HG03095 (cell line): ENCODE measurements around the gene CEACAM16.
"Not testable (repeated sequence)": the region's sequence is repeated elsewhere in the genome, so short reads cannot be mapped to it uniquely, and the experiment has no call there.

Experiments
- ATAC-seq: cut with Tn5 transposase; IDR thresholded peaks from one replicate; pipeline ENCODE4 v1.9.1; 2021; ENCODE audit warnings: moderate library complexity; ENCODE audit not compliant: unreplicated experiment

The CEACAM16 gene

GRCh38 chr19:44677019-44677811 is 21.7 kb upstream of the CEACAM16 start:
- ATAC-seq = no peak

- ATAC-seq = no peak
Measured at GRCh38 chr19:44680536-44680935, 18.4 kb upstream of the CEACAM16 start.

- no peak for ATAC-seq
Measured at GRCh38 chr19:44681992-44682790, 16.8 kb upstream of the CEACAM16 start.

- ATAC-seq = no peak
Measured at GRCh38 chr19:44682807-44683206, 16.1 kb upstream of the CEACAM16 start.

- ATAC-seq = no peak
Measured at GRCh38 chr19:44683434-44684210, 15.3 kb upstream of the CEACAM16 start.

GRCh38 chr19:44684396-44684795 is 14.6 kb upstream of the CEACAM16 start:
- not testable (repeated sequence) for ATAC-seq

- ATAC-seq = no peak
Measured at GRCh38 chr19:44684892-44685863, 13.8 kb upstream of the CEACAM16 start.

GRCh38 chr19:44685877-44686276 is 13.1 kb upstream of the CEACAM16 start:
- ATAC-seq = no peak

- ATAC-seq = no peak
Measured at GRCh38 chr19:44686896-44687295, 12.1 kb upstream of the CEACAM16 start.

GRCh38 chr19:44687888-44688287 is 11.1 kb upstream of the CEACAM16 start:
- no peak for ATAC-seq

GRCh38 chr19:44689290-44690130 is 9.4 kb upstream of the CEACAM16 start:
- ATAC-seq = no peak

- ATAC-seq = no peak
Measured at GRCh38 chr19:44690131-44690440, 8.9 kb upstream of the CEACAM16 start.

GRCh38 chr19:44692379-44692721 is 6.6 kb upstream of the CEACAM16 start:
- ATAC-seq = no peak

GRCh38 chr19:44694184-44694579 is 4.8 kb upstream of the CEACAM16 start:
- no peak for ATAC-seq

- no peak for ATAC-seq
Measured at GRCh38 chr19:44696939-44697669, 1.8 kb upstream of the CEACAM16 start.

- ATAC-seq = no peak
Measured at GRCh38 chr19:44697670-44698034, 1.3 kb upstream of the CEACAM16 start.

GRCh38 chr19:44700547-44700946 is 1.6 kb downstream of the CEACAM16 start:
- ATAC-seq = no peak

GRCh38 chr19:44701228-44701627 is 2.3 kb downstream of the CEACAM16 start:
- ATAC-seq = no peak

GRCh38 chr19:44702551-44703176 is 3.7 kb downstream of the CEACAM16 start:
- no peak for ATAC-seq
